HEK293 (cell line): Measurements from ENCODE around the gene BCAP31.
"Not testable (repeated sequence)": the region's sequence is repeated elsewhere in the genome, so short reads cannot be mapped to it uniquely, and the experiment has no call there.

Experiments used
- CTCF ChIA-PET: fragments of 350-600 bp; formaldehyde crosslinking; extraction: SDS; loops from one replicate; lab custom pipeline; 2021; ENCODE audit warnings: antibody characterized with exemption; lab: Yijun Ruan, JAX
- POLR2A ChIA-PET: fragments of 300-600 bp; formaldehyde crosslinking; extraction: SDS; loops from one replicate; lab custom pipeline; 2020; ENCODE audit warnings: antibody characterized with exemption, inconsistent platforms; lab: Yijun Ruan, JAX
- H3K27ac ChIP-seq: fragments of 200-500 bp; sonication (Bioruptor generic); 2 replicates; pipeline ENCODE4 v1.5.1; 2014; ENCODE audit warnings: low read depth, low read length, control low read depth, inconsistent platforms; ENCODE audit errors: extremely low read depth
- H3K36me3 ChIP-seq, 2 experiments: fragments of 200-500 bp in 1 of 2; sonication (Bioruptor generic) in 1 of 2; 1 replicate in 1 of 2; 2 replicates in 1 of 2; pipeline ENCODE4 v1.5.1; 2014 to 2017; ENCODE audit warnings: inconsistent platforms in 2 of 2, low read length in 2 of 2; ENCODE audit not compliant: control insufficient read depth in 2 of 2, insufficient read depth in 1 of 2
- H3K4me1 ChIP-seq: fragments of 200-500 bp; sonication (Bioruptor generic); 2 replicates; pipeline ENCODE4 v1.5.1; 2014; ENCODE audit warnings: mild to moderate bottlenecking, low read length, inconsistent platforms; ENCODE audit not compliant: control insufficient read depth, insufficient read depth
- H3K4me3 ChIP-seq: 2 replicates; pipeline ENCODE4 v1.5.1; 2011; ENCODE audit warnings: low read depth, mild to moderate bottlenecking, control low read depth, low read length, moderate library complexity
- H3K9me3 ChIP-seq: fragments of 200-500 bp; sonication (Bioruptor generic); 2 replicates; pipeline ENCODE4 v1.5.1; 2014; ENCODE audit warnings: low read depth, low read length, inconsistent platforms; ENCODE audit not compliant: control insufficient read depth, insufficient read depth
- HOXA7 ChIP-seq: sonication (generic); formaldehyde crosslinking; IDR thresholded peaks from 2 replicates; pipeline ENCODE4 v1.8.1; 2022; ENCODE audit warnings: missing genetic modification reagents, borderline replicate concordance
- KLF8 ChIP-seq: fragments of 450-650 bp; formaldehyde crosslinking; IDR thresholded peaks from 2 replicates; pipeline ENCODE4 v1.5.1; 2016; ENCODE audit warnings: missing biosample characterization, missing genetic modification characterization
- MEIS1 ChIP-seq: sonication (generic); formaldehyde crosslinking; IDR thresholded peaks from 2 replicates; pipeline ENCODE4 v1.8.1; 2022; ENCODE audit warnings: missing genetic modification reagents, mild to moderate bottlenecking, borderline replicate concordance
- RBAK ChIP-seq: fragments of 450-650 bp; formaldehyde crosslinking; IDR thresholded peaks from 2 replicates; pipeline ENCODE4 v1.5.1; 2016; ENCODE audit warnings: missing biosample characterization, missing genetic modification characterization
- TSHZ1 ChIP-seq: fragments of 450-650 bp; formaldehyde crosslinking; IDR thresholded peaks from 2 replicates; pipeline ENCODE4 v1.5.1; 2016; ENCODE audit warnings: missing biosample characterization, missing genetic modification characterization, borderline replicate concordance
- ZBTB17 ChIP-seq: fragments of 450-650 bp; formaldehyde crosslinking; IDR thresholded peaks from 2 replicates; pipeline ENCODE4 v1.5.1; 2016; ENCODE audit warnings: missing biosample characterization, missing genetic modification characterization
- ZNF10 ChIP-seq: fragments of 450-650 bp; formaldehyde crosslinking; IDR thresholded peaks from 2 replicates; pipeline ENCODE4 v1.5.1; 2017; ENCODE audit warnings: missing biosample characterization, missing genetic modification characterization
- ZNF146 ChIP-seq: fragments of 450-650 bp; formaldehyde crosslinking; IDR thresholded peaks from 2 replicates; pipeline ENCODE4 v1.5.1; 2016; ENCODE audit warnings: missing biosample characterization, missing genetic modification characterization
- ZNF169 ChIP-seq: fragments of 450-650 bp; formaldehyde crosslinking; IDR thresholded peaks from 2 replicates; pipeline ENCODE4 v1.5.1; 2016; ENCODE audit warnings: missing biosample characterization, missing genetic modification characterization
- ZNF214 ChIP-seq: fragments of 450-650 bp; formaldehyde crosslinking; IDR thresholded peaks from 2 replicates; pipeline ENCODE4 v1.5.1; 2017; ENCODE audit warnings: missing biosample characterization, mild to moderate bottlenecking, missing genetic modification characterization, borderline replicate concordance
- ZNF266 ChIP-seq: fragments of 450-650 bp; formaldehyde crosslinking; IDR thresholded peaks from 2 replicates; pipeline ENCODE4 v1.5.1; 2016; ENCODE audit warnings: missing biosample characterization, missing genetic modification characterization, low read depth
- ZNF354C ChIP-seq: fragments of 450-650 bp; formaldehyde crosslinking; IDR thresholded peaks from 2 replicates; pipeline ENCODE4 v1.5.1; 2016; ENCODE audit warnings: missing biosample characterization, missing genetic modification characterization, low read depth, borderline replicate concordance
- ZNF510 ChIP-seq: fragments of 450-650 bp; formaldehyde crosslinking; IDR thresholded peaks from 2 replicates; pipeline ENCODE4 v1.5.1; 2018; ENCODE audit warnings: mild to moderate bottlenecking, missing genetic modification characterization, missing biosample characterization; ENCODE audit not compliant: insufficient replicate concordance
- ZNF513 ChIP-seq: fragments of 450-650 bp; IDR thresholded peaks from 2 replicates; pipeline ENCODE4 v1.5.1; 2018; ENCODE audit warnings: missing biosample characterization, missing genetic modification characterization
- ZNF544 ChIP-seq: fragments of 450-650 bp; formaldehyde crosslinking; IDR thresholded peaks from 2 replicates; pipeline ENCODE4 v1.5.0; 2017; ENCODE audit warnings: missing biosample characterization, missing genetic modification characterization
- ZNF658 ChIP-seq: fragments of 450-650 bp; formaldehyde crosslinking; IDR thresholded peaks from 2 replicates; pipeline ENCODE4; 2016; ENCODE audit warnings: missing biosample characterization, missing genetic modification characterization
- TF ChIP-seq, protein P1 (sequence below): fragments of 450-650 bp; formaldehyde crosslinking; IDR thresholded peaks from 2 replicates; pipeline ENCODE4 v1.5.1; 2017; ENCODE audit warnings: missing biosample characterization, missing genetic modification characterization
- TF ChIP-seq, protein P2 (sequence below): fragments of 450-650 bp; formaldehyde crosslinking; IDR thresholded peaks from 2 replicates; pipeline ENCODE4 v1.5.1; 2016; ENCODE audit warnings: missing biosample characterization, missing genetic modification characterization
- TF ChIP-seq, protein P3 (sequence below): fragments of 450-650 bp; formaldehyde crosslinking; IDR thresholded peaks from 2 replicates; pipeline ENCODE4 v1.5.1; 2016; ENCODE audit warnings: missing biosample characterization, missing genetic modification characterization

BCAP31 gene

DNA sequence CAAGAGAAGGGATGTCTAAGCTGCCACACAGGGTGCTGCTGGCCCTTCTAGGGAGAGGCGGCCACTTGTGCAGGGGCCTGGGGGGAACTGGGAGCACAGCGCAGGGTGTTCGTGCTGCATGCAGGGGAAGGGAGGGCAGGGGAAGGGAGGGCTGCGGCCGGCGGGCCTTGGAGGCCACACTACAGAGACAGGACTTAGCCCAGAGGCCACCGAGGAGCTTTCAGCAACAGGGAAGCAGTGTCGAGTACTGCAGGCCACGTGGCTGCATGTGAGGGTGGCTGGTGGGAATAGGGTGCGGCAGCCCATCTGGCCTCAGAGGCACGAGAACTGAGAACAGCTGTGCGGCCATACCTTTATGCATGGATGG lies 20.9 kb upstream of the BCAP31 start:
- CTCF ChIA-PET = interaction anchor here (0.6 kb wide), 1 partner anchor 179 kb away, joined by 3 read pairs; no protein-coding TSS in a partner anchor
- POLR2A ChIA-PET, H3K9me3 ChIP-seq, H3K27ac ChIP-seq, H3K4me3 ChIP-seq, H3K36me3 ChIP-seq, H3K4me1 ChIP-seq: not testable (repeated sequence)

- CTCF ChIA-PET = no interaction called here
- Histone ChIP-seq H3K4me1 (no peaks in the 10 kb centered on the region), H3K36me3 (peaks cover 0 to 9% of the 10 kb centered on the region in 2 experiments; a peak in 1 of 3 replicates), H3K27ac (no peak overlapping the region), H3K9me3 (no peaks in the 10 kb centered on the region), H3K4me3 (no peak overlapping the region)
- POLR2A ChIA-PET = no interaction called here
- TF ChIP-seq ZNF510 (no peak), MEIS1 (CRISPR knock-in tag) (no peak), HOXA7 (no peak), ZBTB17 (no peak), ZNF354C (tag by site-specific recombination) (no peak), RBAK (tag by site-specific recombination) (no peak), ZNF544 (tag by site-specific recombination) (no peak), ZNF146 (no peak), ZNF658 (tag by site-specific recombination) (no peak), ZNF266 (tag by site-specific recombination) (no peak), TSHZ1 (tag by site-specific recombination) (no peak), ZNF513 (no peak), ZNF214 (tag by site-specific recombination) (no peak), ZNF10 (no peak), ZNF169 (tag by site-specific recombination) (no peak), KLF8 (tag by site-specific recombination) (no peak)
- TF ChIP-seq, protein P1, sequence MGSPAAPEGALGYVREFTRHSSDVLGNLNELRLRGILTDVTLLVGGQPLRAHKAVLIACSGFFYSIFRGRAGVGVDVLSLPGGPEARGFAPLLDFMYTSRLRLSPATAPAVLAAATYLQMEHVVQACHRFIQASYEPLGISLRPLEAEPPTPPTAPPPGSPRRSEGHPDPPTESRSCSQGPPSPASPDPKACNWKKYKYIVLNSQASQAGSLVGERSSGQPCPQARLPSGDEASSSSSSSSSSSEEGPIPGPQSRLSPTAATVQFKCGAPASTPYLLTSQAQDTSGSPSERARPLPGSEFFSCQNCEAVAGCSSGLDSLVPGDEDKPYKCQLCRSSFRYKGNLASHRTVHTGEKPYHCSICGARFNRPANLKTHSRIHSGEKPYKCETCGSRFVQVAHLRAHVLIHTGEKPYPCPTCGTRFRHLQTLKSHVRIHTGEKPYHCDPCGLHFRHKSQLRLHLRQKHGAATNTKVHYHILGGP = no peak
- TF ChIP-seq, protein P2, sequence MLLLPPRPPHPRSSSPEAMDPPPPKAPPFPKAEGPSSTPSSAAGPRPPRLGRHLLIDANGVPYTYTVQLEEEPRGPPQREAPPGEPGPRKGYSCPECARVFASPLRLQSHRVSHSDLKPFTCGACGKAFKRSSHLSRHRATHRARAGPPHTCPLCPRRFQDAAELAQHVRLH (tag by site-specific recombination) = no peak
- TF ChIP-seq, protein P3, sequence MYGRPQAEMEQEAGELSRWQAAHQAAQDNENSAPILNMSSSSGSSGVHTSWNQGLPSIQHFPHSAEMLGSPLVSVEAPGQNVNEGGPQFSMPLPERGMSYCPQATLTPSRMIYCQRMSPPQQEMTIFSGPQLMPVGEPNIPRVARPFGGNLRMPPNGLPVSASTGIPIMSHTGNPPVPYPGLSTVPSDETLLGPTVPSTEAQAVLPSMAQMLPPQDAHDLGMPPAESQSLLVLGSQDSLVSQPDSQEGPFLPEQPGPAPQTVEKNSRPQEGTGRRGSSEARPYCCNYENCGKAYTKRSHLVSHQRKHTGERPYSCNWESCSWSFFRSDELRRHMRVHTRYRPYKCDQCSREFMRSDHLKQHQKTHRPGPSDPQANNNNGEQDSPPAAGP (tag by site-specific recombination) = no peak
These were observed 20.3 kb upstream of the BCAP31 start for GRCh38 chrX:153744210-153745066.
